Right ventricle myocardium superior (tissue), 1 donor: Measurements from ENCODE around the gene HM13. TPM values are rescaled to one million over a fixed set of nuclear protein-coding genes. Genes with fewer than 3 reads are reported as not detected.
"Not testable (repeated sequence)": the region's sequence is repeated elsewhere in the genome, so short reads cannot be mapped to it uniquely, and the experiment has no call there.

ENCODE experiments used
- ATAC-seq: fragments of 200-7000 bp; cut with Tn5 transposase; one replicate; pipeline ENCODE4 v1.9.1; 2020; ENCODE audit warnings: mild to moderate bottlenecking; ENCODE audit not compliant: poor library complexity
- DNase-seq: peaks from one replicate; pipeline ENCODE4 v3.0.0-alpha.2; 2020
- intact Hi-C: fragments of 100-400 bp; cut with DNase I; formaldehyde crosslinking; loops from one replicate; pipeline ENCODE4 v1.11.2; 2022
- long read RNA-seq: library from polyadenylated mRNA; unstranded; transcript quantifications from one replicate; pipeline ENCODE4 v2.0.0, GENCODE V29; 2021
- total RNA-seq: library from RNA; stranded (reverse); fragmentation: NEBNext Ultra II Directional; extraction: Animal tissue kit (Norgen Biotek cat#: 25700); gene quantifications from one replicate; pipeline ENCODE4 v1.2.1, GENCODE V29; 2021
- donor health status: DM: no; HTN: yes; CAD: no; lungs with severe emphysema.

HM13 gene
- 40.9 TPM for total RNA-seq
- long read RNA-seq, transcript HM13-201 (13 exons, 1,809 nt) = major isoform, 58 of 137 reads
- long read RNA-seq, transcript HM13-202 (12 exons, 1,606 nt) = minor isoform, 40 of 137 reads
- long read RNA-seq, transcript HM13-204 (13 exons, 3,810 nt) = minor isoform, 11 of 137 reads
- long read RNA-seq, partial matches to known transcripts = 0 of 137 reads
- long read RNA-seq, other reads (novel, unspliced or antisense) = 21 of 137 reads

- DNase-seq = peak; percentile 95
- peak; percentile 99 for ATAC-seq
- intact Hi-C loops = no loop called here
These were observed at the start of gene HM13 for GRCh38 chr20:31514154-31515071. HM13 (plus strand) TSS chr20:31514442; CDS start chr20:31514552, 110 bp downstream.

GRCh38 chr20:31470946-31471345 lies 43.3 kb upstream of the HM13 start:
- ATAC-seq, DNase-seq, intact Hi-C loops: not testable (repeated sequence)

- ATAC-seq (peak; percentile 11), DNase-seq (peak; percentile 50)
- intact Hi-C loops = no loop called here
These were observed 41.6 kb upstream of the HM13 start for GRCh38 chr20:31472395-31473330.

- intact Hi-C loops = no loop called here
These were observed 40.7 kb upstream of the HM13 start for GRCh38 chr20:31473331-31474096.

GRCh38 chr20:31474097-31474436 lies 40.2 kb upstream of the HM13 start:
- ATAC-seq = no peak
- intact Hi-C loops = no loop called here
- DNase-seq = no peak

More at GRCh38 chr20:31473331-31474096, 40.7 kb upstream of the HM13 start:
- DNase-seq (no peak), ATAC-seq (no peak)

- intact Hi-C loops = no loop called here
- ATAC-seq (peak; percentile 93), DNase-seq (peak; percentile 76)
These were observed 39.3 kb upstream of the HM13 start, which contains the start of the genes DEFB124 and REM1 for GRCh38 chr20:31474758-31475427. DEFB124 (minus strand) TSS chr20:31475127; CDS start chr20:31473013, 2,114 bp downstream. REM1 (plus strand) TSS chr20:31475288; CDS start chr20:31476446, 1,158 bp downstream.

GRCh38 chr20:31475472-31476293 lies 38.6 kb upstream of the HM13 start:
- intact Hi-C loops = no loop called here
- ATAC-seq = peak; percentile 45
- no peak for DNase-seq

GRCh38 chr20:31476294-31476585 lies 38.0 kb upstream of the HM13 start:
- intact Hi-C loops = no loop called here
- no peak for DNase-seq
- ATAC-seq = no peak

GRCh38 chr20:31476643-31477215 lies 37.5 kb upstream of the HM13 start:
- ATAC-seq (peak; percentile 8), DNase-seq (no peak)
- intact Hi-C loops = no loop called here

GRCh38 chr20:31484001-31484400 lies 30.2 kb upstream of the HM13 start:
- intact Hi-C loops = no loop called here
- DNase-seq = no peak
- no peak for ATAC-seq

GRCh38 chr20:31485450-31486339 lies 28.5 kb upstream of the HM13 start:
- ATAC-seq = peak; percentile 90
- peak; percentile 80 for DNase-seq
- intact Hi-C loops = no loop called here

- DNase-seq (no peak), ATAC-seq (no peak)
- intact Hi-C loops = no loop called here
These were observed 26.1 kb upstream of the HM13 start for GRCh38 chr20:31488115-31488514.

GRCh38 chr20:31489152-31489551 lies 25.1 kb upstream of the HM13 start:
- no peak for ATAC-seq
- intact Hi-C loops = no loop called here
- no peak for DNase-seq

- no peak for ATAC-seq
- DNase-seq = no peak
- intact Hi-C loops = no loop called here
These were observed 23.5 kb upstream of the HM13 start for GRCh38 chr20:31490752-31491151.

GRCh38 chr20:31494131-31494530 lies 20.1 kb upstream of the HM13 start:
- DNase-seq = no peak

More at GRCh38 chr20:31494131-31494530, 20.1 kb upstream of the HM13 start:
- no peak for ATAC-seq
- intact Hi-C loops = no loop called here
